Measurements from ENCODE around the gene BOD1L1.

DNA sequence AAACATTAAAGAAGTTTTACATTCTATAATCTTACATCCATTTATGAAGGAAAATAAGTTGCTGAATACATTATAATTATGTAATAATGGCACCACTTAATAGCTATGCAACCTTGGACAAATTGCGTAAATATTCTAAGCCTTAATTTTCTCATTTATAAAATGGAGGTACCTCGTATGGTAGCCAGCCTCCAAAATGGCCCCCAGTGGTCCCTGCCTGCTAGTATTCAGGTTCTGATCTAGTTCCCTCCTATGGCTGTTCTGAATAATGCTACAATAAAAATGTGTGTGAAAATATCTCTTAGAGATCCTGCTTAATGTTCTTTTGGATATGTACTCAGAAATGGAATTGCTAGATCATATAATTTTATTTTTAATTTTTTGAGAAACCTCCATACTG, 72.2 kb downstream of the BOD1L1 start:
- no peak for TF ChIP-seq POLR2A (IDR thresholded peaks at IDR 0.05)
- TF ChIP-seq EP300 (IDR thresholded peaks at IDR 0.05; ENCODE audit: low read depth) = no peak

All from transverse colon (tissue), 1 donor.